ENCODE measurements around the gene CYP26C1. TPM values are rescaled to one million over a fixed set of nuclear protein-coding genes. Genes with fewer than 3 reads are reported as not detected.

CYP26C1 gene
- total RNA-seq, 1 experiment from 2014 or later = not detected

Other genes starting within 250 kb of the CYP26C1 start
- gene EXOC6, start 212.3 kb upstream of the CYP26C1 start, total RNA-seq (2014; rRNA removed; shearing (Covaris generic); ENCODE audit: low replicate concordance) = 6.8 and 10.8 TPM in 2 replicates
- 0.30 and 0.32 TPM in 2 replicates for gene CYP26A1, start 13.1 kb downstream of the CYP26C1 start, total RNA-seq (2014; rRNA removed; shearing (Covaris generic); ENCODE audit: low replicate concordance)